22Rv1 (cell line): ENCODE data around the gene NRDC.

Experiments
- H3K27ac ChIP-seq: fragments of 450-650 bp; 2 replicates; pipeline ENCODE4 v1.5.1; 2017
- ZFX ChIP-seq: fragments of 450-650 bp; IDR thresholded peaks from 2 replicates; pipeline ENCODE4 v1.6.1; 2017; ENCODE audit warnings: antibody characterized with exemption, borderline replicate concordance
- TF ChIP-seq, protein P1 (sequence below): fragments of 450-650 bp; IDR thresholded peaks from 2 replicates; pipeline ENCODE4 v1.5.1; 2017; ENCODE audit warnings: mild to moderate bottlenecking

NRDC gene

GRCh38 chr1:51878616-51879336 lies at the start of gene NRDC:
Gene NRDC (minus strand): TSS chr1:51878727. CDS start chr1:51878615, 112 bp downstream.
- TF ChIP-seq ZFX: no peak
- TF ChIP-seq, protein P1, sequence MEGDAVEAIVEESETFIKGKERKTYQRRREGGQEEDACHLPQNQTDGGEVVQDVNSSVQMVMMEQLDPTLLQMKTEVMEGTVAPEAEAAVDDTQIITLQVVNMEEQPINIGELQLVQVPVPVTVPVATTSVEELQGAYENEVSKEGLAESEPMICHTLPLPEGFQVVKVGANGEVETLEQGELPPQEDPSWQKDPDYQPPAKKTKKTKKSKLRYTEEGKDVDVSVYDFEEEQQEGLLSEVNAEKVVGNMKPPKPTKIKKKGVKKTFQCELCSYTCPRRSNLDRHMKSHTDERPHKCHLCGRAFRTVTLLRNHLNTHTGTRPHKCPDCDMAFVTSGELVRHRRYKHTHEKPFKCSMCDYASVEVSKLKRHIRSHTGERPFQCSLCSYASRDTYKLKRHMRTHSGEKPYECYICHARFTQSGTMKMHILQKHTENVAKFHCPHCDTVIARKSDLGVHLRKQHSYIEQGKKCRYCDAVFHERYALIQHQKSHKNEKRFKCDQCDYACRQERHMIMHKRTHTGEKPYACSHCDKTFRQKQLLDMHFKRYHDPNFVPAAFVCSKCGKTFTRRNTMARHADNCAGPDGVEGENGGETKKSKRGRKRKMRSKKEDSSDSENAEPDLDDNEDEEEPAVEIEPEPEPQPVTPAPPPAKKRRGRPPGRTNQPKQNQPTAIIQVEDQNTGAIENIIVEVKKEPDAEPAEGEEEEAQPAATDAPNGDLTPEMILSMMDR: no peak
- H3K27ac ChIP-seq: peak within 1 kb of the TSS; percentile 87

DNA sequence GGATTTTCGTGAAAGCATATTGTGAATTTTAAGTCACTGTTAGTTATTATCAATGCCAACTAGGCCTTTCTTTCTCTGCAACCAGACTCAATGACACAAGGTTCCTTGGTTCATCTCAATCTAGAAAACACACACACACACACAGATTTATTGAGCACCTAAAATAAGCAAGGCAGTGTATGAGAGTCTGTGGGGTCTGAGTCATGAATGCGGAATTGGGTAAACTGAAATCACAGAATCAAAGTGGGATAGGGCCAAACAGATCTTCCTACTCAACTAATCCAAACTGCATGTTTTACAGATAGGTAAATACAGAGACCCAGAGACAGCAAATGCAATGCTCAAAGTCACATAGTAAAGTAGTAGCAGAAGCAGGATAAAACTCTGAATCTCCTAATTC lies 48.5 kb upstream of the NRDC start:
- TF ChIP-seq ZFX: no peak

DNA sequence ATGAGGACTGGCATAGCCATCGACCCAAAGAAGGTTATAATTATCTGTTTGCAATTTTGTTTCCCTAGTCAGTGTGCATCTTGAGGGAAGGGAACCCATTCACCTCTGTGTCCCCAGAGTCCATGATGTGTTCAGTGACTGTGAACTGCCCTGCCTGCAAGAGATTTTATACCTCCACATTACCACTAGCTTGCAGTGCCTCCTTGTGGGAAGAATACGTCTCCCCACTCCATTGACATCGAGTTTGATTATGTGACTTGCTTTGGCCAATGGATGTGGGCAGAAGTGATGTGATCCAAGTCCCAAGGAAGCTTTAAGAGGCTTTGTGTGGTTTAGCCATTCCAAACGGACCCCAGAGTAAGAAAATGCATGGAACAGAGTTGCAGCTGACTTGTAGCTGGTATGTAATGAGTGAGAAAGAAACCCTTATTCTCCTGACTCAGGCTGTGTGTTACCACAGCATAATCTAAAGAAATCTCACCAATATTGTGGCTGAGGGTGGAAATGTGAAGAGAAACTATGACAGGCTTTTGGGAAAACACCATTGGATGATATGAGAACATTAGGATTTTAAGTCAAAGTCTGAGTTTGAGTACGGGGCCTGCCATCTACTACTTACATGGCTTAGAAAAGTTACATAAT lies 47.8 kb upstream of the NRDC start:
- H3K27ac ChIP-seq: no peak overlapping the region

More for the DNA sequence above, 48.5 kb upstream of the NRDC start:
- no peak overlapping the region for H3K27ac ChIP-seq

DNA sequence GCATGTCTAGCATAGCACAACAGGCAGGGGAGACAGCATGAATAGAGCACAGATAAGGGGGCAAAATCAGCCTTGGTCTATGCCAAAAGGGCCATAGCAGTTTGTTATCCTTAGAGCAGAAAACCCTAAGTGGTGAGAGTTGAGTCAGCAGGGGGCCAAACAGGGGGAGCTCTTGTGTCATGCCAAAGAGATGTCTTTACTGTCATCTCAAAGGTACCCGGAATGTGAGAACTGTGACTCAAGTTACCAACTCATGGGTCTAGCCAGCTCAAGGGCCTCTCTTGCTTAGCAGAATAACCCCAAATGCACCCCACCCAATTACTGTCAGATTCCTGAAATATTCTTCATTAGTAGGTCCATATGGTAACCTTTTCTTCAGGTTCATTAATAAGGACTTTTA lies 45.9 kb upstream of the NRDC start:
- TF ChIP-seq, protein P1: no peak
- no peak for TF ChIP-seq ZFX
- H3K27ac ChIP-seq: no peak overlapping the region

More for the DNA sequence above, 47.8 kb upstream of the NRDC start:
- TF ChIP-seq, protein P1: no peak; the same call in 1 of the 2 replicates
- TF ChIP-seq ZFX: no peak

GRCh38 chr1:51922040-51922439 lies 43.5 kb upstream of the NRDC start:
- TF ChIP-seq, protein P1: no peak
- TF ChIP-seq ZFX: no peak
- H3K27ac ChIP-seq: no peak overlapping the region

DNA sequence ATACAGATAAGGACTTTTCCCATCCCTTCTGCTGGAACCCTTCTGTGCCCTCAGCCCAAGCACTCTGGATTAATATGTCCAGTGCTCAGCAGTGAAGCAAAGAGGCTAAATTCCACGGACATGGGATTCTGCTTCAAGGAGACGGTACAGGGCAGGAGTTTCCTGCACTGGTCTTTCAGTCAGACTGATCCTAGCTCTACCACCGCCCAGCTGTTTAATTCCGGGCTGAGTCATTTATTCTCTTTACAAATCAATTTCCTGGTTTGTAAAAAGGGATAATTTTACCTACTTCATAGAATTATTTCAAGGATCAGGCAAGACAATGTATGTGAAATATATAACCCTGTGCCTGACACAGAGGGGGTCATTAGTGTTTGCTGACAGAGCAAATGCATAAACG lies 41.6 kb upstream of the NRDC start:
- H3K27ac ChIP-seq: no peak overlapping the region
- TF ChIP-seq ZFX: no peak
- TF ChIP-seq, protein P1: no peak

DNA sequence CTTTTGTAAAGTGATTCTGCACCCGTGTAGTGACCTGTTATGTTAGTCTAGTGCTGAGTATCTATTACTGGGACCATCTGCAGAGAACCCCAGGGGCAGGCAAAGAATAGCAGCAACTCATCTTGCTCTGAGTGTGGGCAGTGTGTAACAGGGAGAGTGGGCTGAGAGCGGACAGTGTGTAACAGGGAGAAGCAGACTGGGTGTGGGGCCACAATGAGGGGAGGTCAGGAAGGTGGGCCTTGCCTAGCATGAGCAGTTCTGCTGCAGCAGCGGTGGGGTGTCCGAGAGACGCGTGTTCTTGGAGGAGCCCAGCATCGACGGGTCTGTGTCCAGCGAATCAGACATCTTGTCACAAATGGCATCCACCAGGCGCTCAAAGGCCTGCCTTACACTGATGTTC lies 41.2 kb upstream of the NRDC start:
- H3K27ac ChIP-seq: no peak overlapping the region
- no peak for TF ChIP-seq ZFX
- TF ChIP-seq, protein P1: no peak
